Measurements from ENCODE around the gene UBE2E2. TPM values are rescaled to one million over a fixed set of nuclear protein-coding genes. Genes with fewer than 3 reads are reported as not detected.

UBE2E2 gene
- total and polyA plus RNA-seq, 2 donors (not counting 1 experiment from before 2014, with no cell fraction given): 16.0 to 45.0 TPM

DNA sequence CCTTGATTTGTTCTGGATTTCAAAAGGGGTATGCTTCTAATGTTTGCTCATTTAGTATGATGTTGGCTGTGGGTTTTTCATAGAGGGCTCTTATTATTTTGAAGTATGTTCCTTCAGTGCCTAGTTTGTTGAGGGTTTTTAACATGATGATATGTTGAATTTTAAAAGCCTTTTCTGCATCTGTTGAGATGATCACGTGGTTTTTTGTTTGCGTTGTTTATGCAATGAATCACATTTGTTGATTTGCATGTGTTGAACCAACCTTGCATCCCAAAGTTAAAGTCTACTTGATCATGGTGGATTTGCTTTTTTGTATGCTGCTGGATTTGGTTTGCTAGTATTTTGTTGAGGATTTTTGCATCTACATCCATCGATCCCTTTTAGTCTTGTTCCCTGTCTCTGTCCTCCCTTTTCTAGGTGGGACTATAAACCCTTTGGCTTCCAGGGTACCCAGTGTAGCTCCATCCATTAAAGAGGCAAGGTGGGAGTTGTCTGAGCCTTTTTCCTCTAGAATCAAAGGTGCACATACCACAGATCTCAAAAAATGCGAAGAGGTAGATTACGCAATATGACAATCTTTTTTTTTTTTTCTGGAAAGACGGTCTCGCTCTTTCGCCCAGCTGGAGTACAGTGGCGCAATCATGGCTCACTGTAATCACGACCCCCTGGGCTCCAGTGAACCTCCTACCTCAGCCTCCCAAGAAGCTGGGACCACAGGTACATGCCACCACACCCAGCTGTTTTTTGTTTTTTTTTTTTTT lies 381.0 kb downstream of the UBE2E2 start:
- ChIA-PET CTCF (no interaction called here), POLR2A (no interaction called here)
- Histone ChIP-seq H3K27me3 (replicated peaks in 1 of 4; ENCODE audit: control extremely low read depth in 1 of 4, control insufficient read depth in 3 of 4, insufficient read depth in 4 of 4, low read length in 3 of 4) (no peaks in the 10 kb centered on the region), H3K4me3 (ENCODE audit: control extremely low read depth in 1 of 5, extremely low read depth in 1 of 5, insufficient read depth in 1 of 5, low read depth in 2 of 5, low read length in 4 of 5) (no peak overlapping the region), H2AFZ (ENCODE audit: insufficient read depth, low read depth, low read length, poor library complexity, severe bottlenecking) (no peak overlapping the region), H3K9ac (ENCODE audit: low read length) (no peak overlapping the region), H3K4me1 (ENCODE audit: control insufficient read depth in 2 of 2, insufficient read depth in 2 of 2, low read length in 2 of 2) (no peaks in the 10 kb centered on the region), H3K79me2 (ENCODE audit: control insufficient read depth, insufficient read depth, low read length) (no peaks in the 10 kb centered on the region), H3K4me2 (replicated peaks; ENCODE audit: low read depth, low read length, poor library complexity, severe bottlenecking) (no peak overlapping the region), H3K27ac (ENCODE audit: low read length in 2 of 2) (no peak overlapping the region), H3K36me3 (replicated peaks in 1 of 2; ENCODE audit: control extremely low read depth in 1 of 2, control insufficient read depth in 1 of 2, extremely low read depth in 1 of 2, insufficient read depth in 2 of 2, low read length in 1 of 2) (peaks cover 0 to 4% of the 10 kb centered on the region in 2 experiments), H4K20me1 (ENCODE audit: control insufficient read depth, insufficient read depth, low read length, poor library complexity, severe bottlenecking) (no peaks in the 10 kb centered on the region), H3K9me3 (ENCODE audit: control extremely low read depth in 1 of 3, control insufficient read depth in 2 of 3, insufficient read depth in 1 of 3, low read length in 2 of 3) (no peaks in the 10 kb centered on the region)
- intact Hi-C loops (cut with micrococcal nuclease): no loop called here
- no peak overlapping the region for H3K4me3 Mint-ChIP-seq
- H3K9me3 Mint-ChIP-seq (ENCODE audit: insufficient read depth): peaks cover 7% of the 10 kb centered on the region
- ATAC-seq (ENCODE audit: low read depth) (no peak), DNase-seq (no peak)
- H3K27me3 Mint-ChIP-seq: no peaks in the 10 kb centered on the region
- peaks cover 2% of the 10 kb centered on the region for H3K4me1 Mint-ChIP-seq
- no peak for TF ChIP-seq CTCF (IDR thresholded peaks at IDR 0.05)
- TF ChIP-seq EZH2 (IDR thresholded peaks at IDR 0.05; ENCODE audit: borderline replicate concordance, insufficient read depth, low read depth, low read length, poor library complexity, severe bottlenecking): no peak
- 96% methylated on average over 5 of the region's 10 CpGs for WGBS (ENCODE audit: insufficient coverage)
- no peak overlapping the region for H3K27ac Mint-ChIP-seq

DNA sequence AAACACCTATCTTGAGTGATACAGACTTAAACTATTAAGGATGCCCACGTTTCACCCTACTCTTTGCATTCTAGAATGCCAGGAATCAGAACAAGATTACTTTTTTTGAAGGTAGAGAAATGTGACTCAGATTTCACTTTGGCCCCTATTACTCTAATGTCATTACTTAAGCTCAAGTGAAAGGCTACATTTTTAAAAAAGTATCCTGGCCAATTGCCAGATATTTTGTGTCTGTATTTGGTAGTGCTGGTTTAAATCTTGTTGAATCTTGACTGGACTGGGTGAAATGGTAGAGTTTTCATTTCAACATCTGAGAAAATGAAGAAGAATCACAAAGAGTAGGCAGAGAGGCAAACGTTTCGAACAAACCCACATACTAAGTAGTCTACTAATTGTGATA lies 384.4 kb downstream of the UBE2E2 start:
- ATAC-seq (ENCODE audit: low read depth) (no peak), DNase-seq (no peak)
- ChIA-PET POLR2A (no interaction called here), CTCF (no interaction called here)
- Histone ChIP-seq H3K9ac (ENCODE audit: low read length) (no peak overlapping the region), H3K79me2 (ENCODE audit: control insufficient read depth, insufficient read depth, low read length) (no peaks in the 10 kb centered on the region), H3K4me3 (ENCODE audit: control extremely low read depth in 1 of 5, extremely low read depth in 1 of 5, insufficient read depth in 1 of 5, low read depth in 2 of 5, low read length in 4 of 5) (no peak overlapping the region), H3K9me3 (ENCODE audit: control extremely low read depth in 1 of 3, control insufficient read depth in 2 of 3, insufficient read depth in 1 of 3, low read length in 2 of 3) (peaks cover 0 to 4% (median 0%) of the 10 kb centered on the region in 3 donors), H2AFZ (ENCODE audit: insufficient read depth, low read depth, low read length, poor library complexity, severe bottlenecking) (no peak overlapping the region), H3K27me3 (replicated peaks in 1 of 4; ENCODE audit: control extremely low read depth in 1 of 4, control insufficient read depth in 3 of 4, insufficient read depth in 4 of 4, low read length in 3 of 4) (no peaks in the 10 kb centered on the region), H3K4me2 (replicated peaks; ENCODE audit: low read depth, low read length, poor library complexity, severe bottlenecking) (no peak overlapping the region), H3K27ac (ENCODE audit: low read length in 2 of 2) (no peak overlapping the region), H3K4me1 (ENCODE audit: control insufficient read depth in 2 of 2, insufficient read depth in 2 of 2, low read length in 2 of 2) (peaks cover 0 to 5% of the 10 kb centered on the region in 2 donors), H3K36me3 (replicated peaks in 1 of 2; ENCODE audit: control extremely low read depth in 1 of 2, control insufficient read depth in 1 of 2, extremely low read depth in 1 of 2, insufficient read depth in 2 of 2, low read length in 1 of 2) (peaks cover 0 to 4% of the 10 kb centered on the region in 2 experiments), H4K20me1 (ENCODE audit: control insufficient read depth, insufficient read depth, low read length, poor library complexity, severe bottlenecking) (no peaks in the 10 kb centered on the region)
- TF ChIP-seq EZH2 (IDR thresholded peaks at IDR 0.05; ENCODE audit: borderline replicate concordance, insufficient read depth, low read depth, low read length, poor library complexity, severe bottlenecking) (no peak), CTCF (IDR thresholded peaks at IDR 0.05) (no peak)
- Mint-ChIP-seq H3K4me3 (no peak overlapping the region), H3K27me3 (no peaks in the 10 kb centered on the region), H3K4me1 (peaks cover 13% of the 10 kb centered on the region), H3K9me3 (ENCODE audit: insufficient read depth) (peaks cover 7% of the 10 kb centered on the region), H3K27ac (no peak overlapping the region)
- WGBS (ENCODE audit: insufficient coverage): no CpG with 5 or more reads among the region's 3 CpGs
- intact Hi-C loops (cut with micrococcal nuclease): no loop called here

Data from B cell (primary cell).